C4-2B (cell line): ENCODE measurements around the gene RAF1.
"Not testable (repeated sequence)": the region's sequence is repeated elsewhere in the genome, so short reads cannot be mapped to it uniquely, and the experiment has no call there.

Experiments
- H3K27ac ChIP-seq: fragments of 450-650 bp; 2 replicates; pipeline ENCODE4 v1.5.1; 2017
- ZFX ChIP-seq: fragments of 450-650 bp; IDR thresholded peaks from 2 replicates; pipeline ENCODE4 v1.6.1; 2017
- TF ChIP-seq, protein P1 (sequence below): fragments of 450-650 bp; conservative IDR thresholded peaks from 2 replicates; pipeline ENCODE4 v1.5.1; 2017; ENCODE audit warnings: mild to moderate bottlenecking

The RAF1 gene

GRCh38 chr3:12675115-12675810, 11.3 kb upstream of the RAF1 start:
- TF ChIP-seq, protein P1, sequence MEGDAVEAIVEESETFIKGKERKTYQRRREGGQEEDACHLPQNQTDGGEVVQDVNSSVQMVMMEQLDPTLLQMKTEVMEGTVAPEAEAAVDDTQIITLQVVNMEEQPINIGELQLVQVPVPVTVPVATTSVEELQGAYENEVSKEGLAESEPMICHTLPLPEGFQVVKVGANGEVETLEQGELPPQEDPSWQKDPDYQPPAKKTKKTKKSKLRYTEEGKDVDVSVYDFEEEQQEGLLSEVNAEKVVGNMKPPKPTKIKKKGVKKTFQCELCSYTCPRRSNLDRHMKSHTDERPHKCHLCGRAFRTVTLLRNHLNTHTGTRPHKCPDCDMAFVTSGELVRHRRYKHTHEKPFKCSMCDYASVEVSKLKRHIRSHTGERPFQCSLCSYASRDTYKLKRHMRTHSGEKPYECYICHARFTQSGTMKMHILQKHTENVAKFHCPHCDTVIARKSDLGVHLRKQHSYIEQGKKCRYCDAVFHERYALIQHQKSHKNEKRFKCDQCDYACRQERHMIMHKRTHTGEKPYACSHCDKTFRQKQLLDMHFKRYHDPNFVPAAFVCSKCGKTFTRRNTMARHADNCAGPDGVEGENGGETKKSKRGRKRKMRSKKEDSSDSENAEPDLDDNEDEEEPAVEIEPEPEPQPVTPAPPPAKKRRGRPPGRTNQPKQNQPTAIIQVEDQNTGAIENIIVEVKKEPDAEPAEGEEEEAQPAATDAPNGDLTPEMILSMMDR = no peak
- no peak for TF ChIP-seq ZFX
- H3K27ac ChIP-seq = peak overlapping the region; percentile 55

DNA sequence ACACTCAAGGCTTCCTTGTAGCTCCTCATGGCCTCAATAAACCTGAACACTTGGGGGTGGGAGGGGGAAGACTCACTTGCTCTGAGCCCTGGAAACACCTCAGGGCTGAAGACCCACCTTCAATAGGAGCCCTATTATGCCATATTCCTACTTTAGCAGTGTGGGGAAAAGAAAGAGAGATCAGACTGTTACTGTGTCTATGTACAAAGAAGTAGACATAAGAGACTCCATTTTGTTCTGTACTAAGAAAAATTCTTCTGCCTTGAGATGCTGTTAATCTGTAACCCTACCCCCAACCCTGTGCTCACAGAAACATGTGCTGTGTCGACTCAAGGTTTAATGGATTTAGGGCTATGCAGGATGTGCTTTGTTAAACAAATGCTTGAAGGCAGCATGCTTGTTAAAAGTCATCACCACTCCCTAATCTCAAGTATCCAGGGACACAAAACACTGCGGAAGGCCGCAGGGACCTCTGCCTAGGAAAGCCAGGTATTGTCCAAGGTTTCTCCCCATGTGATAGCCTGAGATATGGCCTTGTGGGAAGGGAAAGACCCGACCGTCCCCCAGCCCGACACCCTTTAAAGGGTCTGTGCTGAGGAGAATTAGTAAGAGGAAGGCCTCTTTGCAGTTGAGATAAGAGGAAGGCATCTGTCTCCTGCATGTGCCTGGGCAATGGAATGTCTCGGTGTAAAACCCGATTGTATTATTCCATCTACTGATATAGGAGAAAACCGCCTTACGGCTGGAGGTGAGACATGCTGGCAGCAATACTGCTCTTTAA, 10.2 kb upstream of the RAF1 start:
- peak overlapping the region; percentile 62 for H3K27ac ChIP-seq

DNA sequence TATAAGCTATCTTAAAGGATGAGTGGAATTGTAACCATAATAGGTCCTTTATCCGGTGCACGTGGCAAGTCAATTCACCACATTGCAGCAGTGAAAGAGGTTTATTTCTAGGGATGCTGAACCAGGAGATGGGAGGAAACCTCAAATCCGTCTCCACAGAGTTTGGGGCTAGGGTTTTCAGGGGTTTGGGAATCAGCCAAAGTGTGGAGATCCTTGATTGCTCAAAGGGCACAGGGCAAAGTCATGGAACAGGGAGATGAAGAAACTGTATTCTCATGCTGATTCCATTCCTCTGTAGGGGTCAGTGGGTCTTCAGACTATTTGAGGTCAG, 7.2 kb upstream of the RAF1 start:
- TF ChIP-seq ZFX = no peak
- TF ChIP-seq, protein P1 = no peak
- H3K27ac ChIP-seq = no peak overlapping the region

DNA sequence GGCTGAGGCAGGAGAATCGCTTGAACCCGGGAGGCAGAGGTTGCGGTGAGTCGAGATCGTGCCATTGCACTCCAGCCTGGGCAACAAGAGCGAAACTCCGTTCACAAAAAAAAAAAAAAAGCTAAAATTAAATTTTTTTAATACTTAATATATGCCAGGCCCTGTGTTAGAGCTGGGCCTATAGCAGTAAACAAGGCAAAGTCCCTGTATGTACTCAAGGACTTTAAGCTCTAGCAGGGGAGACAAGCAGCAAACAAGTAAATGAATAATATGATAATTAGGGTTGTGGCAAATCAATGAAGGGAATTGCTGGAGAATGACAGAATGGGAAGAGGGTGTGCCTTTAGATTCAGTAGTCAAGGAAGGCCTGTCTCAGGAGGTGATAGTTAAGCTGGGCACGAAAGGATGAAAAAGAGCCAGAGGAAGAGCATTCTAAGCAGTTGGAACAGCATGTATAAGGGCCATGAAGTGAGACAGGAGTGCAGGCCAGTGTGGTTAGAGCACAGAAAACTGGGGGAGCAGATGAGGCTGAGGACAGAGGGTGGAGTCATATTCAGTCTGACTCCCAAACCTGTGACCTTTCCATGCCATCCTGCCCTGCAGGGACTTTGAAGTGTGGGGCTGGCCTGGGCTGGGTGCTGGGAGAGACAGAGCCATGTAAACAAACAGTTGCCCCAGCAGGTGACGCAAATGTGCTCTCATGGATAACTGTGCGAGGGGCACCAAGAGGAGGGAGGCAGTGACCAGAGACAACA, 6.6 kb upstream of the RAF1 start:
- H3K27ac ChIP-seq = no peak overlapping the region
- no peak for TF ChIP-seq ZFX
- TF ChIP-seq, protein P1 = no peak

- H3K27ac ChIP-seq = peak overlapping the region; percentile 100
- TF ChIP-seq, protein P1 = no peak
- TF ChIP-seq ZFX = peak; percentile 78
These were observed 449 bp downstream of the RAF1 start for GRCh38 chr3:12663401-12663935.

- TF ChIP-seq ZFX = no peak
- TF ChIP-seq, protein P1 = no peak
These were observed 1.1 kb downstream of the RAF1 start for GRCh38 chr3:12662593-12663400.

DNA sequence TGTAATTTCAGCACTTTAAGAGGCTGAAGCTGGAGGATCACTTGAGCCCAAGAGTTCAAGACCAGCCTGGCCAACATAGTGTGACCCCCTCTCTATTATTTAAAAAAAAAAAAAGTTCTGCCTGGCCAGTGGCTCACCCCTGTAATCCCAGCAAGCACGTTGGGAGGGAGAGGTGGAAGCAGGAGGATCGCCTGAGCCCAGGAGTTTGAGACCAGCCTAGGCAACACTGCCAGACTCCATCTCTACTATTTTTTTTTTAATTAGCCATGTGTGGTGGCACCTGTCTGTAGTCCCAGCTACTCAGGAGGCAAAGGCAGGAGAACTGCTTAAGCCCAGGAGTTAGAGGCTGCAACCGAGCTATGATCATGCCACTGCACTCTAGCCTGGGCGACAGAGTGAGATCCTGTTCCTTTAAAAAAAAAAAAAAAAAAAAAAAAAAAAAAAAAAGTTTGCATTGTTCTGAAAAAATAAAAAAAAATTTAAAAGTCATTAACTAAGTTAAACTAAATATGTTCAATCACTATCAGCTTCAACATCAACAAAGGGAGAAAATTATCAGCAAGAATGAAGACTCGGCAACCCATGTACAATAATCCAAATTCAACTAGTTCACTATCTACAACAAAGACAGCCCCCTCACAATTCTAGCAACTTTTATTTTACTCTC, 1.9 kb downstream of the RAF1 start:
- TF ChIP-seq ZFX = no peak
- TF ChIP-seq, protein P1 = no peak
- peak overlapping the region; percentile 100 for H3K27ac ChIP-seq

More at GRCh38 chr3:12662593-12663400, 1.1 kb downstream of the RAF1 start:
- peak overlapping the region; percentile 100 for H3K27ac ChIP-seq

DNA sequence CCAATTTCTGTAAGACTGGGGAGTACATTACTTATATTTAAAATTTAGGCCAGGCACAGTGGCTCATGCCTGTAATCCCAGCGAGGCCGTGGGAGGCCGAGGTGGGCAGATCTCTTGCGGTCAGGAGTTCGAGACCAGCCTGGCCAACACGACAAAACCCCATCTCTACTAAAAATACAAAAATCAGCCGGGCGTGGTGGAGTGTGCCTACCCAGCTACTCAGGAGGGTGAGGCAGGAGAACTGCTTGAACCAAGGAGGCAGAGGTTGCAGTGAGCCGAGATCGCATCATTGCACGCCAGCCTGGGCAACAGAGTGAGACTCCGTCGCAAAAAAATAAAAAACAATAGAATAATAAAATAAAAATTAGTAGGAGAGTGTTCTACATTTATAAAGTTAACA, 2.5 kb downstream of the RAF1 start:
- H3K27ac ChIP-seq = not testable (repeated sequence)
